K562 (cell line): ENCODE results near the gene TLCD1. TPM values are rescaled to one million over a fixed set of nuclear protein-coding genes. Genes with fewer than 3 reads are reported as not detected.
A peak's percentile ranks its signal among the peaks of the same experiment; 100 is the strongest.

Source experiments
- BRCA1 ChIP-seq, 2 experiments: fragments of 450-650 bp in 1 of 2; sonication (generic) in 1 of 2; formaldehyde crosslinking in 1 of 2; IDR thresholded peaks; 2 replicates each; pipeline versions ENCODE4 v1.5.0 to v1.6.1; 2017 to 2020; ENCODE audit warnings: mild to moderate bottlenecking in 1 of 2, missing genetic modification reagents in 1 of 2
- ELK3 ChIP-seq: fragments of 450-650 bp; formaldehyde crosslinking; IDR thresholded peaks from 2 replicates; pipeline ENCODE4 v1.4.0; 2020; ENCODE audit warnings: mild to moderate bottlenecking
- ID3 ChIP-seq, 2 experiments: fragments of 250-450 bp in 1 of 2; fragments of 450-650 bp in 1 of 2; sonication (Bioruptor Pico) in 1 of 2; IDR thresholded peaks; 2 replicates each; pipeline versions ENCODE4 v1.6.1 to v1.8.0; 2016 to 2021; ENCODE audit warnings: mild to moderate bottlenecking in 2 of 2, moderate library complexity in 2 of 2, missing compliant biosample characterization in 1 of 2, missing genetic modification characterization in 1 of 2
- MCM3 ChIP-seq: fragments of 450-650 bp; IDR thresholded peaks from 2 replicates; pipeline ENCODE4 v1.6.1; 2016
- MNT ChIP-seq, 2 experiments: fragments of 450-650 bp; conservative IDR thresholded peaks; 2 replicates each; pipeline ENCODE4 v1.6.1; 2017; ENCODE audit warnings: mild to moderate bottlenecking in 2 of 2, moderate library complexity in 2 of 2
- MYNN ChIP-seq, 2 experiments: sonication (generic); formaldehyde crosslinking in 1 of 2; IDR thresholded peaks; 2 replicates each; pipeline versions ENCODE4 v1.5.0 to v1.6.1; 2016 to 2020; ENCODE audit warnings: antibody characterized with exemption in 1 of 2, missing genetic modification reagents in 1 of 2
- POLR2AphosphoS2 ChIP-seq: IDR thresholded peaks from 2 replicates; pipeline ENCODE4 v1.6.1; 2012; ENCODE audit warnings: low read length, improper control_type of control experiment
- POLR3A ChIP-seq: IDR thresholded peaks from 2 replicates; pipeline ENCODE4 v1.6.1; 2011; ENCODE audit warnings: borderline replicate concordance, mild to moderate bottlenecking, moderate library complexity; ENCODE audit not compliant: insufficient read length, insufficient read depth; ENCODE audit errors: extremely low read depth
- SMAD4 ChIP-seq: fragments of 250-450 bp; sonication (Bioruptor Pico); conservative IDR thresholded peaks from 2 replicates; pipeline ENCODE4 v1.8.0; 2021; ENCODE audit warnings: inconsistent platforms, mild to moderate bottlenecking, moderate library complexity
- SMARCB1 ChIP-seq: IDR thresholded peaks from 2 replicates; pipeline ENCODE4 v1.6.1; 2011; ENCODE audit warnings: improper control_type of control experiment, low read depth; ENCODE audit not compliant: insufficient read length
- THAP7 ChIP-seq: fragments of 250-450 bp; sonication (Bioruptor Pico); IDR thresholded peaks from 2 replicates; pipeline ENCODE4 v1.5.0; 2021
- ZFP91 ChIP-seq: sonication (generic); formaldehyde crosslinking; IDR thresholded peaks from 2 replicates; pipeline ENCODE4 v1.8.0; 2022; ENCODE audit warnings: mild to moderate bottlenecking, missing genetic modification reagents
- ZNF121 ChIP-seq: sonication (generic); formaldehyde crosslinking; conservative IDR thresholded peaks from 2 replicates; pipeline ENCODE4 v1.8.0; 2022; ENCODE audit warnings: missing genetic modification reagents
- ZNF232 ChIP-seq: sonication (generic); formaldehyde crosslinking; IDR thresholded peaks from 2 replicates; pipeline ENCODE4 v1.8.0; 2022; ENCODE audit warnings: mild to moderate bottlenecking, missing genetic modification reagents
- ZNF445 ChIP-seq: fragments of 250-450 bp; sonication (Bioruptor Pico); IDR thresholded peaks from 2 replicates; pipeline ENCODE4 v1.4.0; 2020; ENCODE audit warnings: low read depth, mild to moderate bottlenecking, moderate library complexity
- ZNF511 ChIP-seq: sonication (generic); formaldehyde crosslinking; IDR thresholded peaks from 2 replicates; pipeline ENCODE4 v1.8.0; 2022; ENCODE audit warnings: mild to moderate bottlenecking, missing genetic modification reagents
- polyA plus RNA-seq, 8 experiments: library from polyadenylated mRNA; depleted of rRNA in 4 of 8; stranded (reverse) in 5 of 8; unstranded in 3 of 8; fragments of >200 nt; fragmentation: Nextera tagmentation in 2 of 8; fragmentation: Illumina TruSeq in 1 of 8; extraction: Ambion mirVana in 2 of 8; extraction: Trizol in 1 of 8; gene quantifications; 2 replicates each; pipeline versions ENCODE4 v1.2.1 to v1.2.3, GENCODE V29; 2011 to 2014; ENCODE audit warnings: inconsistent platforms in 1 of 8, missing spikeins in 1 of 8
- total RNA-seq, 7 experiments: library from RNA; depleted of rRNA in 6 of 7; stranded (reverse); fragments of >200 nt in 6 of 7; fragmentation: Illumina TruSeq in 2 of 7; extraction: Trizol in 2 of 7; gene quantifications; 2 replicates each; pipeline versions ENCODE4 v1.2.1 to v1.2.3, GENCODE V29; 2011 to 2021; ENCODE audit warnings: low replicate concordance in 1 of 7

TLCD1 gene
- total and polyA plus RNA-seq, 9 of the 15 experiments (the other 6 are each of a cell fraction or from before 2014, with no cell fraction given) = 6.8 to 37.7 (median 21.7) TPM

- TF ChIP-seq SMARCB1 (no peak), MNT (conservative IDR thresholded peaks at IDR 0.05) (no peak), BRCA1 (IDR thresholded peaks at IDR 0.05) (no peak), BRCA1 (CRISPR knock-in tag; IDR thresholded peaks at IDR 0.05) (no peak), ZNF511 (CRISPR knock-in tag) (no peak; the same call in 1 of the 2 replicates), ZNF232 (CRISPR knock-in tag) (no peak), ZNF445 (CRISPR knock-in tag) (no peak), THAP7 (no peak), SMAD4 (CRISPR knock-in tag) (0 out of 2 replicates have a peak, but pooled peaks have one; percentile 21), MYNN (IDR thresholded peaks at IDR 0.05) (peak; percentile 99), MYNN (CRISPR knock-in tag; IDR thresholded peaks at IDR 0.05) (no peak), MCM3 (no peak), POLR2AphosphoS2 (no peak), POLR3A (no peak), ZFP91 (peak; percentile 69), ZNF121 (CRISPR knock-in tag) (no peak), ID3 (CRISPR knock-in tag; IDR thresholded peaks at IDR 0.05) (no peak), ID3 (tag; IDR thresholded peaks at IDR 0.05) (no peak), ELK3 (CRISPR knock-in tag) (no peak)
Observed at GRCh38 chr17:28726627-28727491, 826 bp upstream of the TLCD1 start (continued).
